ENCODE data around the gene HCAR2. TPM values are rescaled to one million over a fixed set of nuclear protein-coding genes. Genes with fewer than 3 reads are reported as not detected.

Gene HCAR2
- total RNA-seq, 1 donor from 2014 or later, result 21.4 TPM

DNA sequence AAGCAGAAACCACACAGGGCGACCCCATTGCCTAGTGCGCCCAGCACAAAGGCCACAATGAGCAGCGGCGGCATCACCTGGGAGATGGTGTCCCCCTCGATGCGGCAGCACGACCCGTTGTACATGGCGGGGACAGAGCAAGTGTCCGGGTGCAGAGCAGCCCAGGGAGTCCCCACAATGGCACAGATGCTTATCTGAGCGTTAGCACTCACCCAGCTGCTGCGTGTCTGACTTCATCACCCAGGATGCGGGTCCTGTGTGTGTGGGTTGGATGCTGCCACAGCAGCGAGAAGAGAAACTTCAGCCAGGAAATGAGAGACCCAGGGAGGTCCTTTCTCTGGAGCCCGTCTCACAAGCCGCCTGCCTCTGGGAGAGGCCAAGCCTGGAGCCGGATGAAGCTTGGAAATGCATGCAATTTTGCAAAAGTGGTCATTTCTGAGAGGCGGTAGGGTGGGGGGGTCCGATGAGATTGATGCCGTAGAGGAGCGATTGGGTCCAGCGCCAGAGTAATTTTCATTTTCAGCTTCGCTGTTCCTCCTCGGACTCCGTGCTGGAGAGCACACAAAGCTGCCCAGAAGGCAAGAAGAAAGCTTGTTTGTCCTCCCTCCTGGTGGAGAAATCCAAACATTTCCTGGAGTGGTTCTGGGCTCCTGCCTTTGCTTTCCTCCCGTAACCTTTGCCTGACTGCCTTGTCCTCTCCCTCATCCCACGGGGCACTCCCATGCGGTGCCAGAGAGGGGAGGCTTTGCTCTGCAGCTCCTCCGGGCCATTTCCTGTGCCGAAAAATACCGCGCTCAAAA, 27.3 kb upstream of the HCAR2 start, which contains the start of gene HCAR1:
HCAR1 (minus strand) TSS at position 630 of the 800 bp plus-strand sequence; CDS start at position 125, 505 bp downstream.
- TF ChIP-seq, protein P1, sequence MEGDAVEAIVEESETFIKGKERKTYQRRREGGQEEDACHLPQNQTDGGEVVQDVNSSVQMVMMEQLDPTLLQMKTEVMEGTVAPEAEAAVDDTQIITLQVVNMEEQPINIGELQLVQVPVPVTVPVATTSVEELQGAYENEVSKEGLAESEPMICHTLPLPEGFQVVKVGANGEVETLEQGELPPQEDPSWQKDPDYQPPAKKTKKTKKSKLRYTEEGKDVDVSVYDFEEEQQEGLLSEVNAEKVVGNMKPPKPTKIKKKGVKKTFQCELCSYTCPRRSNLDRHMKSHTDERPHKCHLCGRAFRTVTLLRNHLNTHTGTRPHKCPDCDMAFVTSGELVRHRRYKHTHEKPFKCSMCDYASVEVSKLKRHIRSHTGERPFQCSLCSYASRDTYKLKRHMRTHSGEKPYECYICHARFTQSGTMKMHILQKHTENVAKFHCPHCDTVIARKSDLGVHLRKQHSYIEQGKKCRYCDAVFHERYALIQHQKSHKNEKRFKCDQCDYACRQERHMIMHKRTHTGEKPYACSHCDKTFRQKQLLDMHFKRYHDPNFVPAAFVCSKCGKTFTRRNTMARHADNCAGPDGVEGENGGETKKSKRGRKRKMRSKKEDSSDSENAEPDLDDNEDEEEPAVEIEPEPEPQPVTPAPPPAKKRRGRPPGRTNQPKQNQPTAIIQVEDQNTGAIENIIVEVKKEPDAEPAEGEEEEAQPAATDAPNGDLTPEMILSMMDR (conservative IDR thresholded peaks at IDR 0.05), result no peak
- peak within 1 kb of the TSS; percentile 84 for H3K27ac Mint-ChIP-seq
- H3K36me3 Mint-ChIP-seq, result no peaks in the 10 kb centered on the region
- H3K4me1 Mint-ChIP-seq (ENCODE audit: unreplicated experiment), result peaks cover 28% of the 10 kb centered on the region
- H3K9me3 Mint-ChIP-seq, result no peaks in the 10 kb centered on the region
- peak within 1 kb of the TSS; percentile 48 for H3K4me3 Mint-ChIP-seq
- H3K27me3 Mint-ChIP-seq, result no peaks in the 10 kb centered on the region
- no peak for DNase-seq (ENCODE audit: extremely low spot score, unreplicated experiment)

DNA sequence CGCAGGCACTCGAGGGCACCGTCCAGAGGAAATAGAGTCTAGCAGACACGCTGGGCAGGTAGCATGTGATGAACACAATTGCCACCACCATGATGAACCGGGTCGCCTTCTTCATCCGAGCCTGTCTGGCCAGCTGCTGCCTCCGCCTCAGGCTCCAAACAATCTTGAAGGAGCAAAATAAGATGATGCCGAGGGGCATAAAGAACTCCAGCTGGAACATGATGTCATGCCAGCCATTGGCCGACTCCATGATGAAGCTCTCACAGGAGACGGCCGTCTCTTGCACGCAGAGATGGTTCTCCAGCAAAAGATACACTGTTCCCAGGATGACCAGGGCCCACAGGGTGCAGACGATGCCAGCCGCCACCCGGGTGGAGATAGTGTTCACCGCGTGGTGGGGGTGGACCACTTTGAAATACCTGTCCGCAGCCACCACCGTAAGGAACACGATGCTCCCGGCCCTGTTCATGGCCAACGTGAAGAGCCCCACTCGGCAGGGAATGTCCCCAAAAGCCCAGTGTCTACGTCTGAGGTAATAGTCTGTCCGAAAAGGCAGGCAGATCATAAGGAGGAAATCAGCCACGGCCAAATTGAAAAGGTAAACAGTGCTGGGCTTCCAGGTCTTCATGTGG, 26.5 kb upstream of the HCAR2 start:
- no peak for DNase-seq (ENCODE audit: extremely low spot score, unreplicated experiment)
- Mint-ChIP-seq H3K4me1 (ENCODE audit: unreplicated experiment) (peaks cover 28% of the 10 kb centered on the region), H3K27me3 (no peaks in the 10 kb centered on the region), H3K9me3 (no peaks in the 10 kb centered on the region), H3K4me3 (peak overlapping the region; percentile 48), H3K27ac (peak overlapping the region; percentile 73), H3K36me3 (no peaks in the 10 kb centered on the region)
- TF ChIP-seq, protein P1 (conservative IDR thresholded peaks at IDR 0.05), result no peak

DNA sequence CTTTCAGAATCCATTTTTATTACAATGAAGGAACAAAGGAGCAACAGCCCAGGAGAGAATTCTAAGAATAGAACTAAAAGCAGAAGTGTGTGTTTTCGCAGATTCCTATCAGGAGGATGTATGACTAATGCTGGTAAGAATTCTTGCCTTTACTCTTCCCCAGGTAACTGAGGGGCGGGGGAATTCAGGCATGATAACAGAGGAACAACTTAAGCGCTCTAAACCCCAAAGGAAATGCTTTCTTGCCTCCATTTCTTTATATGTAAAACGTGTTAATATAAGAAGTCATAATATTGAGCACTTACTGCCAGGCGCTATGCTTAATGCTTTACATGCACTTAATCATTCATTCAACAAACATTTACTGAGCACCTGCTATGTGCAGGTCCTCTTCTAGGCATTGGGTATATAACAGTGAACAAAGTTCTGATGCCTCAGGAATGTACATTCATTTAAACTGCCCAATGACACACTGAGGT, 23.0 kb upstream of the HCAR2 start:
- Mint-ChIP-seq H3K27ac (peak overlapping the region; percentile 93), H3K4me1 (ENCODE audit: unreplicated experiment) (peaks cover 28% of the 10 kb centered on the region), H3K36me3 (no peaks in the 10 kb centered on the region), H3K4me3 (peak overlapping the region; percentile 69), H3K27me3 (no peaks in the 10 kb centered on the region), H3K9me3 (no peaks in the 10 kb centered on the region)
- TF ChIP-seq, protein P1 (conservative IDR thresholded peaks at IDR 0.05), result no peak
- DNase-seq (ENCODE audit: extremely low spot score, unreplicated experiment), result no peak

DNA sequence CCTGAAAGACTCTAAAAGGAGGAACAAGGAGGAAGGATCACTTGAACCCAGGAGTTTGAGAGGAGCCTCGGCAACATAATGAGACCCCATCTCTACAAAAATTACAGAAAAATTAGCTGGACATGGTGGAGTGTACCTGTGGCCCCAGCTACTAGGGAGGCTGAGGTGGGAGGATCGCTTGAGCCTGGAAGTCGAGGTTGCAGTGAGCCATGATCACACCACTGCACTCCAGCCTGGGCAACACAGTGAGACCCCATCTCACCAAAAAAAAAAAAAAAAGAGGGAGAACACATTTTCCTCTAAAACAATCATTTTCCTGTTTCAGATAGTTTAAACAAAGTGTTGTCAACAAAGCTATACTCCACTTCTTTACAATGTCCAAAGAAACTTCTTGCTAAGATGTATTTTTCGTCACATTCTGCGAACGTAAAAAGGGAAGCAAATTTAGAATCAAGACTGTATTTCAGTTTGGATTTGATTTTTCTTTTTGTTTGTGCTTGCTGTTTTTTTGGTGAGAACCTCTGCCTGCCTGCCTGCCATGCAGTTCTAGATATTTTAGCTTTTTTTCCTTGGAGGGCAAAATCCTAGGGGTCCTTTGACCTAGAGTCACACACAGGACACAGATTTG, 22.4 kb upstream of the HCAR2 start:
- H3K27me3 Mint-ChIP-seq, result no peaks in the 10 kb centered on the region
- H3K27ac Mint-ChIP-seq, result peak overlapping the region; percentile 93
- no peaks in the 10 kb centered on the region for H3K36me3 Mint-ChIP-seq
- peak overlapping the region; percentile 69 for H3K4me3 Mint-ChIP-seq
- peaks cover 25% of the 10 kb centered on the region for H3K4me1 Mint-ChIP-seq (ENCODE audit: unreplicated experiment)
- H3K9me3 Mint-ChIP-seq, result no peaks in the 10 kb centered on the region
- no peak for DNase-seq (ENCODE audit: extremely low spot score, unreplicated experiment)
- TF ChIP-seq, protein P1 (conservative IDR thresholded peaks at IDR 0.05), result no peak

DNA sequence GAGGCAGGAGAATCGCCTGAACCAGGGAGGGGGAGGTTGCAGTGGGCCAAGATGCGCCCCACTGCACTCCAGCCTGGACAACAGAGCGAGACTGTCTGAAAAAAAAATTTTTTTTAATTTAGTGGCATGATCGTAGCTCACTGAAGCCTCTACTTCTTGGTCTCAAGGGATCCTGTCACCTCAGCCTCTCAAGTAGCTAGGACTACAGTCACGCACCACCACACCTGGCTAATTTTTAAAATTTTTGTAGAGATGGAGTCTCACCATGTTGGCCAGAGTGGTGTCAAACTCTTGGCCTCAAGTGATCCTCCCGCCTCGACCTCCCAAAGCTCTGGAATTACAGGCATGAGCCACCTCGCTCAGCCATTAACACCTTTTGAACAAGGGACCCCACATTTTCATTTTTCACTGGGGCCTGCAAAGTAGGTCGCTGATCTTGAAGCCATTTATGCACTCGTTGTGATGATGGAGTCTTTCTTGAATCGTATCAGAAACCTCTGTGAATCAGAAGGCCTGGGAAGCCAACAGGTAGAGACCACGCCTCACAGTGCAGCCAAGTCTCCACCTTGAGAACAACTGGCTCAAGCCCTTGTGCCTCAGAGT, 21.6 kb upstream of the HCAR2 start:
- DNase-seq (ENCODE audit: extremely low spot score, unreplicated experiment), result no peak
- Mint-ChIP-seq H3K36me3 (no peaks in the 10 kb centered on the region), H3K27ac (peak overlapping the region; percentile 93), H3K9me3 (no peaks in the 10 kb centered on the region), H3K4me3 (no peak overlapping the region), H3K27me3 (no peaks in the 10 kb centered on the region), H3K4me1 (ENCODE audit: unreplicated experiment) (peaks cover 24% of the 10 kb centered on the region)
- TF ChIP-seq, protein P1 (conservative IDR thresholded peaks at IDR 0.05), result no peak

Measured in type B pancreatic cell (in vitro differentiated cells).